IPS-18a (cell line): ENCODE results near the gene TNFSF10.

ENCODE experiments used
- H3K27ac ChIP-seq: one replicate; pipeline ENCODE4 v1.5.1; 2013; ENCODE audit warnings: low read length
- H3K27me3 ChIP-seq: one replicate; pipeline ENCODE4 v1.6.1; 2013; ENCODE audit warnings: mild to moderate bottlenecking, low read length; ENCODE audit not compliant: control insufficient read depth, insufficient read depth
- H3K36me3 ChIP-seq: one replicate; pipeline ENCODE4 v1.6.1; 2013; ENCODE audit warnings: low read depth, low read length; ENCODE audit not compliant: control insufficient read depth
- H3K4me1 ChIP-seq: one replicate; pipeline ENCODE4 v1.6.1; 2013; ENCODE audit warnings: low read depth, low read length; ENCODE audit not compliant: control insufficient read depth
- H3K4me3 ChIP-seq: one replicate; pipeline ENCODE4 v1.5.1; 2013; ENCODE audit warnings: low read length
- H3K9ac ChIP-seq: one replicate; pipeline ENCODE4 v1.6.1; 2013; ENCODE audit warnings: mild to moderate bottlenecking, low read length, moderate library complexity
- H3K9me3 ChIP-seq: one replicate; pipeline ENCODE4 v1.6.1; 2013; ENCODE audit warnings: low read depth, low read length; ENCODE audit not compliant: control insufficient read depth

The TNFSF10 gene

GRCh38 chr3:172467170-172467824 is 55.9 kb downstream of the TNFSF10 start:
- Histone ChIP-seq H3K4me3 (no peak overlapping the region), H3K36me3 (no peaks in the 10 kb centered on the region)

GRCh38 chr3:172466553-172467130 is 56.6 kb downstream of the TNFSF10 start:
- Histone ChIP-seq H3K27ac (no peak overlapping the region), H3K36me3 (no peaks in the 10 kb centered on the region), H3K27me3 (no peaks in the 10 kb centered on the region), H3K9ac (no peak overlapping the region), H3K9me3 (no peaks in the 10 kb centered on the region), H3K4me3 (no peak overlapping the region), H3K4me1 (no peaks in the 10 kb centered on the region)

More at GRCh38 chr3:172467170-172467824, 55.9 kb downstream of the TNFSF10 start:
- Histone ChIP-seq H3K9me3 (no peaks in the 10 kb centered on the region), H3K27ac (no peak overlapping the region), H3K27me3 (no peaks in the 10 kb centered on the region), H3K9ac (no peak overlapping the region), H3K4me1 (no peaks in the 10 kb centered on the region)

DNA sequence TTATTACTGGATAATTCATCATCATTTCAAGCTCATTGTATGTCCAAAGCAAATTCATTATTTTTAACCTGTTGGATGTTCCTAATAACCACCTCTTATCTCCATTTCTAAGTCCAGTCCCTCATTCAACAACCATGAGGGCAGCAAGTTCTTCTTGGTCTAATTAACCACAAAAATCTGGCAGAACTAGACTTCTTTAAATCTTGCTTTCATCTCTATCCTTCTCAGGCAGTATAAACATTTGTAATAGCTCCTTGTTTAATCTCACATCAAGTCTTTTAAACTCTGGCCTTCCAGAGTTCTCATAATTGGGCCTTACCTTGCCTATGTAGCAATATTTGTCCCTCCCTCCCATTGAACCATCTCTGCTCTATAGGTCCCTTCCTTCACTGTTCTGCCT is 57.9 kb downstream of the TNFSF10 start:
- no peak overlapping the region for H3K4me3 ChIP-seq
- H3K27me3 ChIP-seq = no peaks in the 10 kb centered on the region
- no peaks in the 10 kb centered on the region for H3K4me1 ChIP-seq
- H3K9ac ChIP-seq = no peak overlapping the region
- H3K36me3 ChIP-seq = no peaks in the 10 kb centered on the region
- no peak overlapping the region for H3K27ac ChIP-seq
- H3K9me3 ChIP-seq = no peaks in the 10 kb centered on the region

- no peaks in the 10 kb centered on the region for H3K9me3 ChIP-seq
Observed at GRCh38 chr3:172464306-172464705, 58.9 kb downstream of the TNFSF10 start.

GRCh38 chr3:172461530-172462138 is 61.6 kb downstream of the TNFSF10 start:
- no peak overlapping the region for H3K9ac ChIP-seq
- no peaks in the 10 kb centered on the region for H3K27me3 ChIP-seq
- no peak overlapping the region for H3K27ac ChIP-seq
- no peaks in the 10 kb centered on the region for H3K36me3 ChIP-seq
- no peaks in the 10 kb centered on the region for H3K9me3 ChIP-seq
- H3K4me1 ChIP-seq = no peaks in the 10 kb centered on the region
- no peak overlapping the region for H3K4me3 ChIP-seq

More at GRCh38 chr3:172464306-172464705, 58.9 kb downstream of the TNFSF10 start:
- H3K4me1 ChIP-seq = no peaks in the 10 kb centered on the region
- no peak overlapping the region for H3K27ac ChIP-seq
- no peak overlapping the region for H3K9ac ChIP-seq
- H3K27me3 ChIP-seq = no peaks in the 10 kb centered on the region
- H3K36me3 ChIP-seq = no peaks in the 10 kb centered on the region
- H3K4me3 ChIP-seq = no peak overlapping the region

DNA sequence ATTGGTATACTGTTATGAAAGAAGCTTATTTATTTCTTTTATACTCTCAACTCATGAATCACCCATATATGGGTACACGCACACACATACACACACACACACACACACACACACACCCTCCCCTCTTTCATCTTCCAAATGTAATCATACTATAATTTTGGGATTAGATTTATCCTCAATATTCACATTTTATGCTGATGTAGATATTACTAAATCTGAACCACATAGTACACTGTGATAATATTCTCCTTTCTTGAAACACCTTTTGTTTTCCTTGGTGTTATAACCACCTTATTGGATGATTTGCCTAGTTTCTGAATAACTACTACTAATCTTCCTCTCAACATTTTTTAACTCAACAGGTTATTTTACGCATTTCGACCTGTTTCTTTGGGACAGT is 66.8 kb downstream of the TNFSF10 start:
- H3K27ac ChIP-seq = no peak overlapping the region
- no peak overlapping the region for H3K9ac ChIP-seq
- no peaks in the 10 kb centered on the region for H3K36me3 ChIP-seq
- no peaks in the 10 kb centered on the region for H3K4me1 ChIP-seq
- no peaks in the 10 kb centered on the region for H3K9me3 ChIP-seq
- H3K4me3 ChIP-seq = no peak overlapping the region
- H3K27me3 ChIP-seq = peaks cover 5% of the 10 kb centered on the region
